Activated CD4-positive, CD25-positive, alpha-beta regulatory T cell (primary cell): ENCODE measurements around the gene GAB3.

ENCODE experiments used
- DNase-seq, 4 experiments: peaks; one replicate each; lab custom pipeline; 2025; lab: John Stamatoyannopoulos, UW

GAB3 gene

DNA sequence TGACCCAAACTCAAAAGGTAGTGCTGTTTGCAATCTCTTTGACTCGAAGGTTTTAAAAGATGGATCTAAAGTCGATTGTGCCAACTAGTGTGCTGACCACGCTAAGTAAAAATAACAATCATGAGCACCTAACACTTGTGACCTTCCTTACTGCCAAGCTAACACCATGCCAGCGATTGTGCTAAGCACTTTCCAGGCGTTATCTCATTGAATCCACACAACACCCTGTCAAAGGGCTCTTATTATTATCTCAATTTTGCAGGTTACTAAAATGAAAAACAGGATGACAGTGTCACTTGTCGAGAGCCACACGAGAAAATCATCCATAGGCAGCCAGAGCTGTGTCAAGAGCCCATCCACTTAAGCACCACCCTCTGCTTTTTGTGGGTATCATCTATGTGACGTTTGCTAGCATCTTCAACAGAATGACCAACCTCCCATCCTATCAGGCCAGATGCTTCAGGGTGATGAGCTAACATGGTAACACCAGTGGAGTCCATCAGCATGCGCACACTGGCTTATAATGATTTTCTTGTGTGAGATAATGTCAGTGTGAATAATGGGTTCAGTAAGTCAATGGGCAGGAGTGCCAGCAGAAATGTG, 893 bp upstream of the GAB3 start:
- DNase-seq: no peak

DNA sequence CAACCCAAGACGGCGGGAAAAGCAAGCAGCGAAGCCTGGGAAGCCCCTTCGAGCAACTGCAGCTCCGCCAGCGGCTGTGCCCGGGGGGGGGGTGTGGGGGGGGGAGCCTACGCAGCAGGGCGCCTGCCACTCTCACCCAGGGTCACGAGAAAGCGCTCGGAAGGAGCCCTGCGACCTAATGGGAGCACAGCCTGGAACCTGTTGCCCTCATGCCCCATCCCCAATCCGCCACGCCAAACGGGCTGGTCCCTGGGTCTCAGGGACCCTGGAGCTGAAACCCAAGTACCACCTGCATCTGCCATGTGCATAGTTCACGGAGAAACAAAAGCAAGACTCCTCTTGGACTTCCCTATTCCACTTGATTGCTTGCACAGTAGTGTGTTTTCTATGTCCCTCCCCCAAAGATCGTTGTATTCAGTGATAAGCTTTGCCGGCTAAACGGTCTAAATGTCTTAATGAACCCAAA, 359 bp upstream of the GAB3 start:
- no peak for DNase-seq

DNA sequence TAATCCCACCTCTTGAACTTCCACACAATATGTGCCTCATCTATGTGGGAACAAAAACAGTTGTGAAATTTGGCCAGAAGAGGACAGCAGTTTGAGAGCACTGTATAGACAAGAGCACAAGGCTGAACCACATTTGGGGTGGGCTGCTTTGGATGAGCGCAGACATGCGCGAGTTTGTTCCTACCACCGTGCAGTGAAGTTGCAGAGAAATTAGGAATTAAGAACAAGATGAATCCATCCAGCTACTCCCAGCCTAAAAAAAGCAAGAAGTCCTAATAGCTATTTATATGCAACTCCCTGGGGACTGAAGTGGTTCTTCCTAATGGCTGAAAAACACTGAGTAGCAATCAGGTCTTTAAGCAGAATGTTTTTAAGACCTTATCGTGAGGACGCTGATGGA, 1.0 kb downstream of the GAB3 start:
- no peak for DNase-seq

GRCh38 chrX:154748712-154749339, 2.1 kb downstream of the GAB3 start:
- DNase-seq: peak in 1 of 4 experiments; percentile 5

DNA sequence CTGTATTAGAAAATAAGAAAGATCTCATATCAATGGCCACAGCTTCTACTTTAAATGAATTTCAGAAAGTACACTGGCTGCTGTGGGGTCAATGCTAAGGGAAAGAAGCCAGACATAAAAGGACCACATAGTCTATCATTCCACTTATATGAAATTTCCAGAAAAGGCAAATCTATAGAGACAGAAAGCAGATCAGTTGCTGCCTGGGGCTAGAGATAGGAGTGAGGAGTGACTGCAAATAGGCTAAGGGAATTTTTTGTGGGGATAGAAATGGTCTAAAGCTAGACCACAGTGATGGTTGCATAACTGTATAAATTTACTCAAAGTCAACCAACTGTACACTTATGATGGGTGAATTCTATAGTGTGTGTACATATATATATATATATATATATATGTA, 8.3 kb downstream of the GAB3 start:
- no peak for DNase-seq

DNA sequence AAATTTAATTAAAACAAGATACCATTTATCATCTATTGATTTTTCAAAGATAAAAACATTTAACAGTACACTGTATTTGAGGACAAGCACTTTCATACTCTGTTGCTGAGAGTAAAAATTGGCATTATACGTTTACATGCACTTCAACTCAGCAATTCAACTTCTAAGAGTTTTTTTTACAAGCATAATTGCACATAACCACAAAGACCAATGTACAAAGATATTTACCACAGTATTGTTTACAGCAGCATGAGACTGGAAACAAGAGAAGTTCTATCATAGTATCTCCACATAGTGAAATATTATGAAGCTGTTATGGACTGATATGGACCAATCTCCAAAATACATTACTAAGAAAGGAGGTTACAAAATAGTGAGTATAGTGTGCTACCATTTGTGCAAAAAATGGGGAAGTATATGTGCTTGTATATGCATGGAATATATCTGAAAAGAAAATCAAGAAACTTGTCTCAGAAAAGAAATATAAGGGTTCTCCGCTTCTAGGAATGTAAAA, 10.9 kb downstream of the GAB3 start:
- DNase-seq: no peak

DNA sequence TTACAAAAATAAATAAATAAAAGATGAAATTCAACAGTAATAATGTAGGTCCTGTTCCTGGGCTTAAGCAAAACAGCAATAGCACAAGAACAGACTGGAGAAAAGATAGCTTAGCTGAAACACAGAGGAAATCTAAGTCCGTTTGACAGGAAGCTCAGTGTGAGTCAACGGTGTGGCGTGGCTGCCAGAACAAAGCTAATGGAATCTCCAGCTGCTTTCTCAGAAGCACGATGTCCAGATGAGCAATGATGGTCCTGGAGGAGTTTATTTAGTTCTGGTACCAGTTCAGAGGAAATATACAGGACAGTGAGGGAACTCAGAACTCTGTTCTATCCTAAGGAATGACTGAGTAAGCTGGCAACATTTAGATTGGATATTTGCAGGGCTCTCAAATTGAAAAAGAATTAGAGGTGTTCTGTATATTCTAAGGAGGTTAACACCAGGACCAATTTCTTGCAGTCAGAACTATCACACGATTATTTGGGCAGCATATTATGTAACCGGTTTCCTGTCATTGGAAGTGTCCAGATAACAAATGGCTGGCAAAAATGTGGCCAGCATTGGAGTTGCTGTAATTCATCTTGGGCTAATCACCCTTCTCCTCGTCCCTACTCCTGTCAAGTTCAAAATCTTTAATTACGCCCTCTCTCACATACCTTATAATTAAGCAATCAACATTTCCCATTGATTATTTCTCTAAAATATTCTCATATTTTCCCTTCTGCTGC, 12.7 kb downstream of the GAB3 start:
- DNase-seq: no peak

DNA sequence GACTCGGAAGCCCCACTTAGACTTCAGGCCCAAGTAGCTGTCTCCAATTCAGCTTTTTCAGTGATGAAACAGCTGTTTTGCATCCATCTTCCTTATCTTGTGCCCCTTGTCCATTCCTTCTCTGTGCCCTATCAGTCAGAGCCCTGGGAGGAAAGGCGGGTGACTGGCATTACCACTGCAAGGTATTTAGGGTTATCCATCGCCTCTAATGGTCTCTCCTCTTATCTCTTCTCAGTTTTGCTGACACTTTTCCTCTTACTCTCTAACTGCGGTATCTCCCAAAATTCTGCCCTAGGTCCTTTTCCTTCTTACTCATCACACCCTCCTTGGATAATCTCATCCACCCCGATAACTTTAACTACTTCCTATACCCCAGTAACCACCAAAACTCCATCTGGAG, 13.7 kb downstream of the GAB3 start:
- DNase-seq: no peak

GRCh38 chrX:154735695-154736393, 15.0 kb downstream of the GAB3 start:
- no peak for DNase-seq

DNA sequence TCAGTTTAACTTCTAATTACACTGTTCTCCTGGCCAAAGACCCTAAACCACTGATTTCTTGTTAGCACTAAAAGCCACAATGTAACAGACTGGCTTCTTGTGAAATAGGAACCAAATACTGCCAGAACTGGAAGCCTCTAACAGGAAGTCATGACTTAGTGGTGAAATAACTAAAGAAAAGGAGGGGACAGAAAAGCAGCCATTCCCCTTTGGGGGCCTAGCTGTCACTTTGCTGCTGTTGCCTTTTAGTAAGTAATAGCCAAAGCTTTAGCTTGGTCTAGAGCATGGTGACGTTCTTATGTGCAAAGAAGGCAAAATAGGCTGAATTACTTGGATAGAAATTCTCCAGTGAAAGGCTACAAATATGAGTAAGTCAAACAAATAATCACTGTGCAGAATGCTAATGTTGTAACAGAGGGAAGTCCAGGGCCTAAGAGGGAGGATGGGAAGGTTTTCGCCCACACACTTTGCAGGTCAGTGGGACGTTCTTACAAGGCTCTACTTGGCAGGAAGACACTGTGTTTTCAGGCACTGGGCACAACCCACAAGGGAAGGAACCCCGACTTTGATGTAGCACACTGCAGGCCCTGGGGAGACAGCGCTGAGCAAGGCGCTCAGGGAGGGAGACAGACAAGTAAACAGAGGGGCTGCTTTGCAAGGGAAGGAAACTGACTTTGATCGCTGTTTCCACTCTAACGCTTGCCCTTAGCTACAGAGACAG, 16.7 kb downstream of the GAB3 start:
- DNase-seq: no peak

DNA sequence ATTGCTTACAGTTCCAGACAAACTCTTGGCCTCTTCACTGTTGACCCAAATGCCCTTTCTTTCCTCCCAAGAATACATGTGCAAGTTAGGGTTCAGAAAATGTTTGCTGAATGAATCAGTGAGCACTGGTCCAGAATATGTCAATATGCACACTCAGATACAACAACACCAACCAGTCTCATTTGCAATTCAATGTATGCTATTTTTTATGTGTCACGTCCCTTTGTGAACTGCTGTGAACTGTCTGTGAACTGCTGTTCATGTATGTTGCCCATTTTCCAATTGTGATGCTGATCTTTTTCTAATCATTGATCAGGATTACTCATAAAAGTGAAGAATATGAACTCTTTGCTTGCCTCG, 17.8 kb downstream of the GAB3 start:
- no peak for DNase-seq

DNA sequence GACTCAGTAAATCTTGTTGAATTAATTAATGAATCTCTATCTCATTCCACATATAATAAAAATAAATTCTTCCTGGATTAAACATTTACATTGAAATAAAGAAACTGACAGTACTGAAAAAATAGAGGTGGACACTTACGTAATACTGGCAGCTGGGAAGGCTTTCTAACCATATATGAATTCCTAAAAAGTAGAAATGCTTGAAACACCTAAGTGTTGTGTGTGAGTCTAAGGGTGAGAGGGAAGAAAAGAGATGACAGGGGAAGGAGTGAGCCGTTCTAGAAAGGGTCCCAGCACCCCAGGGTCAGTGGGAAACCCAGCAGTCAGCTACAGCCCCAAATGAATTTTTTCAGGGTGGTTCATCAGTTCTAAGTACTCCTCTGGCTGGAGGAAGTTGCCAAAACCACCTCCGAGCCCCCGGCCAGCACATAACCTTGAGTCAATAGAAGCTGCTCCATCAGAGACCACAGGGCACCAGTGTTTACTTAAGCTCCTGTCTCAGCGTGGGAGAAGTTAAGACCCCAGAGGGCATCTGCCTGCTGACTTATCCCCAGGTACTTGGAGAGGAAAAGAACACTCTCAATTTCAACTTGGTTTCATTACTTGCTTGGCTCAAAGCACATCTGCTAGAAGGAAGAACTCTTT, 18.3 kb downstream of the GAB3 start:
- DNase-seq: no peak

GRCh38 chrX:154731881-154732280, 19.0 kb downstream of the GAB3 start:
- DNase-seq: no peak

DNA sequence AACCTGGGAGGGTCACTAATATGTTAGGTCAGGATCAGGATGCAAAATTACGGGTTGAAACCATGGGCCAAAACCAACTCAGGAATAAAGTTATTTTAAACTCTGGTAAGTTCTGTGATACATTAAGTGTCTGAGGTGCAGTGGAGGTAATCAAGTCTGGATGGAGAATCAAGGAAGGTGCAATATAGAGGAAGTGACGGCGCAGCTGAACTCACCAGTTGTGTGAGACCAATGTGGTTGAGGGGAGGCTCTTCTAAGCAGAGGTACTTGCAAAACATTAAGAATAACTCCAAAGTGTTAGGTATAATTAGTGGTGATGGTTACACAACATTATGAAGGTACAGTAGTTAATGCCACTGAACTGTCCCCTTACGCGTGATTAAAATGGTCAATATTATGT, 19.7 kb downstream of the GAB3 start:
- DNase-seq: no peak

DNA sequence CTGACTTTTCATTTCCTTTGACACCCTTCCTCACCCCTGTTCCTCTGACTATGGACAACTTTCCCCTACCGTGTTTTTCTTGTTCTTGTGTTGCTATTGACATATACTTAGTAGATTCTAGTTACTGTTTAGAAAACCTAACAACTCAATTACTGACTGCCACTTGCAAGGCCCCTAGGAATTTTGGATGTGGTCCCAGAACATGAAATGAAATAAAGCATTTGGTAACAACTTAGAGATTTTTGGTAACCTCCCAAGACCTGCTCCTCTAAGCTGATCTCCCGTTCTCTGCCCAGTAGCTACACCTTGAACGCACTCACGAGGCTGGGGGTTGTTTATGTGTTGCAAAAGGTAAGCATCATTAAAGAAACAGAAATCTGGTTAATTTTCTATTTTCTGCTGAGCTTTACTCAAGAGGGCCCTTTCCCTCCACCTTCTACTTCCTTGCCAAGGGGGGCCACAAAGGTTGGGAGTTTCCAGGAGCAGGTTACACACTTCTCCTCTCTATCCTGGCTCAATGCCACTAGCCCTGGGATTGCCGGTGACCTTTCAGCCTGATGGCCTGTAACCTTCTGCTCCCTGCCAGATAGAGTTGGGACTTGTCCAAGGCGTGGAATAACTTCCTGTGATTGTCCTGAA, 20.5 kb downstream of the GAB3 start:
- DNase-seq: no peak

- no peak for DNase-seq
Observed at GRCh38 chrX:154729439-154729838, 21.4 kb downstream of the GAB3 start.

DNA sequence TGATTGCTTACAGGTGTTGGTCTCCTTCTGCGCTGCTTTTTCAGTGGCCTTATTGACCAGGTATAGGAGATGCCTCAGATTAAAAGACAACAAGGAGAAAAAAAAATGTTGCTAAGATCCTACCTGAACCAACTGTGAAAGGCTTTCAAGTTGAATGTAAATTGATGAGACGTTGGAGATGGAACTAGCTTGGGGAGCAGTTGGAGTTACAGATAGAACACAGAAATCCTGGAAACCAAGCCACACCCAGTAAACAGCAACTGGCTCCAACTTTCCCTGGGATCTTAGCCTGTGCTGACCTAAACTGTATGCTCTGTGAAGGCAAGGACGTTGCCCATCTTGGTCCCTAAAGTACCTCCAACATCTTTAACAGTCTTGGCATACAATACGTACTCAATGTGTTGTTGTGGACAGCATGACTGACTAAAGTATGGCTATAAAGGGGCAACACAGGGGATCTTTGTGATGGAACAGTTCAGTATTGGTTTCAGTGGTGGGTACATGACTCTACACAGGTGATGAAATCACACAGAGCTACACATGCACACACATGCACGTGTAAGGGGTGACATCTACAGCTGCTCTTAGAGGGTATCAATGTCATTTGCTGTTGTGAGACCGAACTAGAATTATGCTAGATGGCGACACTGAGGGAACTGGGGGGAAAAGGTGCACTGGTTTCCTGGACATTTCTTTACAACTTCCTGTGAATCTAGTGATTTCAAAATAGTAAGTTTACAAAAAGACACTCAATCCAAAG, 22.3 kb downstream of the GAB3 start:
- no peak for DNase-seq

DNA sequence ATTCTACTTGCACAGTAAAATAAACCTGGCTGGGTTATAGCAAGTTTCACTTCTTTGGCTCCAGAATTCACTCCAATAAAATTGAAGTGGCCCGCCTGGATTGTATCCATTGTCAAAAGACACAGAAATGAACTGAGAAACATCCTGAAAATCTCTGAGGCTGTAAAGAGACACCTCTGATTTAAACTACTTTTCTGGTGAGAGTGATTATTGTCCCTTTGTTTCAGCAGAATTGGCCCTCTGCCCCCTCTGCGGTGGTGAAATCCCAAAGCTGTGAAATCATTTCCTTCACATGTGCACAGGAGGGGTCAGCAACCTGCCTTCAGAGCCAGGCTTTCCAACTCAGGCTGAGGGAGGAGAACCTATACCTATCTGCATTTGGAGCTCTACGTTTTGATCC, 23.0 kb downstream of the GAB3 start:
- DNase-seq: no peak

DNA sequence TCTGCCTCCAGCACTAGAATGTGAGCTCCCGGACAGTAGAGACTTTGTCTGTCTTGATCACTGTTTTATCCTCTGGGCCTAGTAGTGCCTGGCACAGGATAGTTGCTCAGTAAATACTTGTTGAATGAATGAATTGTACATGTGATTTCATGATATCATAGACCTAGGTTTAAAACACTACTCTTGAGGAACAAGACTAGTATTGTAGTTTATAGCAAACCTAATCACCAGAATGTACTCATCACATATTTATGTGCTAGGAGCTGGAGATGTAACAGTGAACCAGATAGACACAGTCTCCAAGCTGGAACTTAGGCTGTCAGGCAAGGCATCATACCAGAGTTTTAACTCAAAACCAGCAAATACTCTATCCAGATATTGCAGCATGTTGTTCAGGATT, 23.5 kb downstream of the GAB3 start:
- DNase-seq: no peak
